IMR-90 (cell line): Measurements from ENCODE around the gene DCAF17. TPM values are rescaled to one million over a fixed set of nuclear protein-coding genes. Genes with fewer than 3 reads are reported as not detected.

ENCODE experiments used
- ATAC-seq: fragments of 200-7000 bp; cut with Tn5 transposase; 2 replicates; pipeline ENCODE4 v1.9.1; 2020; ENCODE audit warnings: low read depth, mild to moderate bottlenecking, moderate library complexity
- BruUV-seq: library from RNA; stranded (reverse); fragments of 400-500 nt; replicated peaks from 2 replicates; lab custom pipeline; 2021; lab: Mats Ljungman, UMichigan
- CTCF ChIA-PET: fragments of 300-600 bp; formaldehyde crosslinking; extraction: SDS; loops from one replicate; lab custom pipeline; 2021; ENCODE audit warnings: antibody characterized with exemption; lab: Yijun Ruan, JAX
- POLR2A ChIA-PET: fragments of 300-600 bp; sonication (Branson Sonifier 250); formaldehyde crosslinking; loops from one replicate; lab custom pipeline; 2022; ENCODE audit warnings: antibody characterized with exemption; ENCODE audit not compliant: unreplicated experiment; lab: Charles Lee
- DNase-seq: peaks from one replicate; pipeline ENCODE4 v3.0.0; 2013
- H2AFZ ChIP-seq: replicated peaks from 2 replicates; pipeline ENCODE3; 2013; ENCODE audit warnings: low read length, mild to moderate bottlenecking; ENCODE audit not compliant: poor library complexity
- H2AK5ac ChIP-seq: 2 replicates; pipeline ENCODE4 v1.6.1; 2013; ENCODE audit warnings: low read depth, low read length, inconsistent platforms
- H2AK9ac ChIP-seq: replicated peaks from 2 replicates; pipeline ENCODE3; 2013; ENCODE audit warnings: mild to moderate bottlenecking, low read depth, low read length, moderate library complexity; ENCODE audit not compliant: poor library complexity
- H2BK120ac ChIP-seq: 2 replicates; pipeline ENCODE4 v1.6.1; 2013; ENCODE audit warnings: low read depth, low read length, inconsistent platforms
- H2BK15ac ChIP-seq: 3 replicates; pipeline ENCODE4 v1.6.1; 2013; ENCODE audit warnings: low read depth, low read length, inconsistent platforms
- H2BK20ac ChIP-seq: 2 replicates; pipeline ENCODE4 v1.6.1; 2013; ENCODE audit warnings: low read depth, mild to moderate bottlenecking, inconsistent platforms, low read length, moderate library complexity
- H2BK5ac ChIP-seq: 2 replicates; pipeline ENCODE4 v1.6.1; 2013; ENCODE audit warnings: mild to moderate bottlenecking, low read depth, low read length, inconsistent platforms; ENCODE audit not compliant: poor library complexity, severe bottlenecking
- H3K14ac ChIP-seq: replicated peaks from 2 replicates; pipeline ENCODE4 v1.6.1; 2013; ENCODE audit warnings: low read depth, low read length, inconsistent platforms
- H3K18ac ChIP-seq: 2 replicates; pipeline ENCODE4 v1.6.1; 2013; ENCODE audit warnings: low read depth, low read length, control low read depth
- H3K23ac ChIP-seq: 2 replicates; pipeline ENCODE4 v1.6.1; 2013; ENCODE audit warnings: low read depth, low read length, inconsistent platforms
- H3K27ac ChIP-seq: 2 replicates; pipeline ENCODE4 v1.5.1; 2013; ENCODE audit warnings: mild to moderate bottlenecking, control low read depth, low read length; ENCODE audit not compliant: insufficient read depth
- H3K27me3 ChIP-seq: 2 replicates; pipeline ENCODE4 v1.6.1; 2013; ENCODE audit warnings: low read length; ENCODE audit not compliant: control insufficient read depth, insufficient read depth
- H3K36me3 ChIP-seq: 2 replicates; pipeline ENCODE4 v1.6.1; 2013; ENCODE audit warnings: low read length, mixed read lengths; ENCODE audit not compliant: control insufficient read depth, insufficient read depth
- H3K4ac ChIP-seq: 2 replicates; pipeline ENCODE4 v1.6.1; 2013; ENCODE audit warnings: low read depth, low read length, inconsistent platforms
- H3K4me1 ChIP-seq: 2 replicates; pipeline ENCODE4 v1.6.1; 2013; ENCODE audit warnings: low read length, mixed read lengths; ENCODE audit not compliant: control insufficient read depth, insufficient read depth
- H3K4me2 ChIP-seq: 2 replicates; pipeline ENCODE4 v1.6.1; 2013; ENCODE audit warnings: low read depth, mild to moderate bottlenecking, control low read depth, low read length, moderate library complexity
- H3K4me3 ChIP-seq: 2 replicates; pipeline ENCODE4 v1.5.1; 2013; ENCODE audit warnings: low read depth, mild to moderate bottlenecking, control low read depth, low read length, moderate library complexity; ENCODE audit not compliant: insufficient read depth
- H3K56ac ChIP-seq: 2 replicates; pipeline ENCODE4 v1.6.1; 2013; ENCODE audit warnings: low read length, inconsistent platforms; ENCODE audit not compliant: insufficient read depth; ENCODE audit errors: extremely low read depth
- H3K79me1 ChIP-seq, 2 experiments: 2 replicates each; pipeline ENCODE4 v1.6.1; 2013; ENCODE audit warnings: low read length in 2 of 2, inconsistent platforms in 1 of 2, low read depth in 1 of 2
- H3K9ac ChIP-seq: 2 replicates; pipeline ENCODE4 v1.6.1; 2013; ENCODE audit warnings: low read depth, low read length, control low read depth
- H3K9me1 ChIP-seq: 2 replicates; pipeline ENCODE4 v1.6.1; 2013; ENCODE audit warnings: low read length, inconsistent platforms; ENCODE audit not compliant: insufficient read depth
- H3K9me3 ChIP-seq: 2 replicates; pipeline ENCODE4 v1.6.1; 2013; ENCODE audit warnings: low read length; ENCODE audit not compliant: control insufficient read depth, insufficient read depth
- H4K20me1 ChIP-seq: 2 replicates; pipeline ENCODE4 v1.6.1; 2013; ENCODE audit warnings: low read length, inconsistent platforms; ENCODE audit not compliant: insufficient read depth
- H4K5ac ChIP-seq: 2 replicates; pipeline ENCODE4 v1.6.1; 2013; ENCODE audit warnings: mild to moderate bottlenecking, low read depth, low read length, control low read depth
- H4K8ac ChIP-seq, 2 experiments: 2 replicates each; pipeline ENCODE4 v1.6.1; 2013; ENCODE audit warnings: low read depth in 2 of 2, low read length in 2 of 2, control low read depth in 1 of 2, inconsistent platforms in 1 of 2
- H4K91ac ChIP-seq: 2 replicates; pipeline ENCODE4 v1.6.1; 2013; ENCODE audit warnings: low read depth, low read length, inconsistent platforms; ENCODE audit not compliant: insufficient read depth
- CTCF ChIP-seq: conservative IDR thresholded peaks from 2 replicates; pipeline ENCODE4 v1.5.1; 2012; ENCODE audit warnings: mild to moderate bottlenecking, low read depth, low read length, improper control_type of control experiment
- ELK1 ChIP-seq: fragments of 150-350 bp; IDR thresholded peaks from 2 replicates; pipeline ENCODE4 v1.6.1; 2016; ENCODE audit warnings: low read depth, mild to moderate bottlenecking, low read length, moderate library complexity, borderline replicate concordance
- MAFK ChIP-seq: IDR thresholded peaks from 2 replicates; pipeline ENCODE4 v1.6.1; 2012; ENCODE audit warnings: low read depth, low read length, improper control_type of control experiment
- MAZ ChIP-seq: IDR thresholded peaks from 2 replicates; pipeline ENCODE4 v1.6.1; 2012; ENCODE audit warnings: low read depth, mild to moderate bottlenecking, low read length, improper control_type of control experiment, moderate library complexity, borderline replicate concordance
- POLR2A ChIP-seq: IDR thresholded peaks from 2 replicates; pipeline ENCODE4 v1.6.1; 2012; ENCODE audit warnings: mild to moderate bottlenecking, low read depth, low read length
- RAD21 ChIP-seq: IDR thresholded peaks from 2 replicates; pipeline ENCODE4 v1.6.1; 2012; ENCODE audit warnings: low read length, improper control_type of control experiment
- SMC3 ChIP-seq: fragments of 150-350 bp; IDR thresholded peaks from 2 replicates; pipeline ENCODE4 v1.6.1; 2016; ENCODE audit warnings: low read depth, mild to moderate bottlenecking, antibody characterized with exemption, low read length, moderate library complexity
- USF2 ChIP-seq: fragments of 150-350 bp; IDR thresholded peaks from 2 replicates; pipeline ENCODE4 v1.6.1; 2017; ENCODE audit warnings: mild to moderate bottlenecking, antibody characterized with exemption, low read length, low read depth
- whole genome bisulfite sequencing, 2 experiments: methylation state at CpG; one replicate each; pipeline versions ENCODE4 v1.1.5 to v1.1.7; 2013; ENCODE audit warnings: missing lambda C conversion rate in 2 of 2; ENCODE audit not compliant: insufficient read length in 1 of 2; ENCODE audit errors: extremely low coverage in 2 of 2; 5-methylcytosine and 5-hydroxymethylcytosine counted together
- dilution Hi-C: fragments of 300-500 bp; cut with HindIII; formaldehyde crosslinking; loops from one replicate; pipeline ENCODE4 v1.14.3; 2018; ENCODE audit warnings: low sequenced_read_pairs; ENCODE audit not compliant: unreplicated experiment
- in situ Hi-C: fragments of 300-500 bp; cut with MboI; formaldehyde crosslinking; loops from 3 replicates; pipeline ENCODE4 v1.14.3; 2019; ENCODE audit warnings: low sequenced_read_pairs, inconsistent platforms, mixed read lengths
- intact Hi-C: fragments of 100-400 bp; cut with micrococcal nuclease; formaldehyde crosslinking; loops from 2 replicates; pipeline ENCODE4 v1.10.0; 2022
- polyA plus RNA-seq, 3 experiments: library from polyadenylated mRNA; depleted of rRNA; stranded (reverse); fragments of >200 nt; gene quantifications; 2 replicates each; pipeline ENCODE4 v1.2.3, GENCODE V29; 2012; ENCODE audit warnings: low replicate concordance in 1 of 3
- total RNA-seq: library from RNA; depleted of rRNA; stranded (reverse); fragments of >200 nt; gene quantifications from 2 replicates; pipeline ENCODE4 v1.2.3, GENCODE V29; 2012

The DCAF17 gene
- total and polyA plus RNA-seq, 2 of the 4 experiments (the other 2 are of a cell fraction): 6.7 to 13.1 TPM

- TF ChIP-seq MAFK (no peak), POLR2A (no peak), SMC3 (no peak), USF2 (no peak), MAZ (no peak), CTCF (no peak), ELK1 (no peak), RAD21 (no peak)
- CTCF ChIA-PET: interaction anchor here (0.5 kb wide), 1 partner anchor 676 kb away, joined by 4 read pairs; no protein-coding TSS in a partner anchor
- Histone ChIP-seq H2BK5ac (no peak overlapping the region), H3K23ac (no peak overlapping the region), H4K5ac (no peak overlapping the region), H3K27ac (no peak overlapping the region), H3K4me3 (no peak overlapping the region), H3K4ac (no peak overlapping the region), H4K91ac (no peak overlapping the region), H4K20me1 (no peaks in the 10 kb centered on the region), H2BK15ac (no peak overlapping the region), H3K9me3 (no peaks in the 10 kb centered on the region), H3K18ac (no peak overlapping the region), H2BK120ac (no peak overlapping the region), H2AK9ac (no peak overlapping the region), H3K9me1 (peaks cover 3% of the 10 kb centered on the region), H3K36me3 (no peaks in the 10 kb centered on the region), H3K9ac (no peak overlapping the region), H3K4me2 (no peak overlapping the region), H2AFZ (no peak overlapping the region), H3K4me1 (peaks cover 4% of the 10 kb centered on the region; the same call in 1 of the 2 replicates), H3K56ac (no peak overlapping the region), H2BK20ac (no peak overlapping the region), H3K27me3 (no peaks in the 10 kb centered on the region), H4K8ac (no peak overlapping the region), H2AK5ac (no peak overlapping the region), H3K14ac (no peak overlapping the region), H3K79me1 (peaks cover 14 to 23% of the 10 kb centered on the region in 2 experiments; a peak in 3 of 4 replicates)
- POLR2A ChIA-PET: no interaction called here
- ATAC-seq (no peak), DNase-seq (no peak)
- intact Hi-C loops (no loop called here), dilution Hi-C loops (no loop called here), in situ Hi-C loops (no loop called here)
- BruUV-seq: no TSS peak
- WGBS, 2 experiments: no CpG with 5 or more reads among the region's 1 CpG
Observed at GRCh38 chr2:171401947-171402346, 32.1 kb upstream of the DCAF17 start.
